Measurements from ENCODE around the gene ACP3. TPM values are rescaled to one million over a fixed set of nuclear protein-coding genes. Genes with fewer than 3 reads are reported as not detected.

ACP3 gene, protein sequence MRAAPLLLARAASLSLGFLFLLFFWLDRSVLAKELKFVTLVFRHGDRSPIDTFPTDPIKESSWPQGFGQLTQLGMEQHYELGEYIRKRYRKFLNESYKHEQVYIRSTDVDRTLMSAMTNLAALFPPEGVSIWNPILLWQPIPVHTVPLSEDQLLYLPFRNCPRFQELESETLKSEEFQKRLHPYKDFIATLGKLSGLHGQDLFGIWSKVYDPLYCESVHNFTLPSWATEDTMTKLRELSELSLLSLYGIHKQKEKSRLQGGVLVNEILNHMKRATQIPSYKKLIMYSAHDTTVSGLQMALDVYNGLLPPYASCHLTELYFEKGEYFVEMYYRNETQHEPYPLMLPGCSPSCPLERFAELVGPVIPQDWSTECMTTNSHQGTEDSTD
- total RNA-seq = 1 to 10 TPM in 1 of 2 donors, under 1 TPM in 1; 0.79 to 2.5 TPM

- Histone ChIP-seq H3K27ac (peak within 1 kb of the TSS; percentile 20 to 68), H3K4me3 (peak within 1 kb of the TSS in 1 of 2 donors; percentile 5), H3K36me3 (no peaks in the 10 kb centered on the region), H3K27me3 (no peaks in the 10 kb centered on the region), H3K9me3 (no peaks in the 10 kb centered on the region), H3K4me1 (peaks cover 0 to 22% of the 10 kb centered on the region in 2 donors)
- TF ChIP-seq, protein P1, sequence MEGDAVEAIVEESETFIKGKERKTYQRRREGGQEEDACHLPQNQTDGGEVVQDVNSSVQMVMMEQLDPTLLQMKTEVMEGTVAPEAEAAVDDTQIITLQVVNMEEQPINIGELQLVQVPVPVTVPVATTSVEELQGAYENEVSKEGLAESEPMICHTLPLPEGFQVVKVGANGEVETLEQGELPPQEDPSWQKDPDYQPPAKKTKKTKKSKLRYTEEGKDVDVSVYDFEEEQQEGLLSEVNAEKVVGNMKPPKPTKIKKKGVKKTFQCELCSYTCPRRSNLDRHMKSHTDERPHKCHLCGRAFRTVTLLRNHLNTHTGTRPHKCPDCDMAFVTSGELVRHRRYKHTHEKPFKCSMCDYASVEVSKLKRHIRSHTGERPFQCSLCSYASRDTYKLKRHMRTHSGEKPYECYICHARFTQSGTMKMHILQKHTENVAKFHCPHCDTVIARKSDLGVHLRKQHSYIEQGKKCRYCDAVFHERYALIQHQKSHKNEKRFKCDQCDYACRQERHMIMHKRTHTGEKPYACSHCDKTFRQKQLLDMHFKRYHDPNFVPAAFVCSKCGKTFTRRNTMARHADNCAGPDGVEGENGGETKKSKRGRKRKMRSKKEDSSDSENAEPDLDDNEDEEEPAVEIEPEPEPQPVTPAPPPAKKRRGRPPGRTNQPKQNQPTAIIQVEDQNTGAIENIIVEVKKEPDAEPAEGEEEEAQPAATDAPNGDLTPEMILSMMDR (IDR thresholded peaks at IDR 0.05) = no peak
- DNase-seq (ENCODE audit: low spot score) = no peak
These were observed at the start of gene ACP3 for GRCh38 chr3:132317229-132317948. TSS of gene ACP3 (plus strand) at chr3:132317407. CDS start at chr3:132317457, 50 bp downstream.

GRCh38 chr3:132268956-132269355, 48.3 kb upstream of the ACP3 start:
- Histone ChIP-seq H3K4me1 (no peaks in the 10 kb centered on the region), H3K36me3 (no peaks in the 10 kb centered on the region), H3K27ac (no peak overlapping the region), H3K27me3 (no peaks in the 10 kb centered on the region), H3K4me3 (no peak overlapping the region), H3K9me3 (no peaks in the 10 kb centered on the region)
- DNase-seq (ENCODE audit: low spot score) = no peak
- TF ChIP-seq, protein P1 (IDR thresholded peaks at IDR 0.05) = peak in 1 of 2 donors; percentile 41

DNA sequence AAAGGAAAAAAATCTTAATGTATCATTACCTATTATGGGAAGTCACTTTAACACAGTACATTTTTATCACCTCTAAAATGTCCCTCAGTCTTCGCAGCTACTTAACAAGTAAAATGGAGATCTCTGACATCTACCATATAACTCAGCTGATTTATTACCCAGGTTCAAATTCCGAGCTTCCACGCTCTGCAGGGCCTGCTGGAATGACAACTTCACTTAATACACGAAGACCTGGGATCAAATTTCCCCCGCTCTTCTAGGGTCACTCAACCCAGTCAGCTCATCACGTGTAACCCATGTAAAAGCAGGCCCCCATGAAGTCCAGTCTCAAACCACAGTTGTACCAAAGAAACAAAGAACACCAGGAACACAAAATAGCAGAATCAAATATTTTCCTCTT, 44.2 kb upstream of the ACP3 start:
- no peaks in the 10 kb centered on the region for H3K36me3 ChIP-seq
- no peak for DNase-seq (ENCODE audit: low spot score)
- H3K27ac ChIP-seq = no peak overlapping the region
- H3K27me3 ChIP-seq = no peaks in the 10 kb centered on the region
- H3K4me3 ChIP-seq = no peak overlapping the region
- no peaks in the 10 kb centered on the region for H3K9me3 ChIP-seq
- TF ChIP-seq, protein P1 (IDR thresholded peaks at IDR 0.05) = no peak
- H3K4me1 ChIP-seq = no peaks in the 10 kb centered on the region

- no peak overlapping the region for H3K27ac ChIP-seq
- no peak for DNase-seq (ENCODE audit: low spot score)
- no peaks in the 10 kb centered on the region for H3K36me3 ChIP-seq
- no peaks in the 10 kb centered on the region for H3K4me1 ChIP-seq
- no peak overlapping the region for H3K4me3 ChIP-seq
- no peaks in the 10 kb centered on the region for H3K9me3 ChIP-seq
- TF ChIP-seq, protein P1 (IDR thresholded peaks at IDR 0.05) = no peak
- no peaks in the 10 kb centered on the region for H3K27me3 ChIP-seq
These were observed 40.8 kb upstream of the ACP3 start for GRCh38 chr3:132276228-132276906.

DNA sequence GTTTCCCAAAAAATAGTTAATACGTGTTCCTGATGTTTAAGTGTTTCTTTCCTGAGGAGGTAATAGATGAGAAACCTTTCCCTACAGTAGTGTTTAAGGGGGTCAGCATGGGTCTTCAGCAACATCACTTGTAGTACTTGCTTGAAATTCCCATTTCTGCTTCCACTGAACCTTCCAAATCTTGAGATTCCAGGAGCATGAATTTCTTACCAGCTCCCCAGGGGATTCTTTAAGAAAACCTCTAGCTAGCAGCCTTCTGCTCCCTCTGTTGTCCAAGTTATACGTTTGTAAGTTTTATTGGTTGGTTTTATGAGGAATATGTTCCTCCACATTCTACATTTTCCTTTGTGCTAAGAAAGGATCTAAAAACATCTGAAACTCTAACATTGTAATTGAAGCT, 38.2 kb upstream of the ACP3 start:
- TF ChIP-seq, protein P1 (IDR thresholded peaks at IDR 0.05) = no peak
- no peaks in the 10 kb centered on the region for H3K27me3 ChIP-seq
- DNase-seq (ENCODE audit: low spot score) = no peak
- no peaks in the 10 kb centered on the region for H3K9me3 ChIP-seq
- H3K36me3 ChIP-seq = no peaks in the 10 kb centered on the region
- peaks cover 0 to 6% of the 10 kb centered on the region in 2 donors for H3K4me1 ChIP-seq
- H3K27ac ChIP-seq = no peak overlapping the region
- no peak overlapping the region for H3K4me3 ChIP-seq
